H9 (cell line): ENCODE measurements around the gene ZFYVE28. TPM values are rescaled to one million over a fixed set of nuclear protein-coding genes. Genes with fewer than 3 reads are reported as not detected.

Experiments used
- DNase-seq: peaks from one replicate; pipeline ENCODE4 v3.0.0-alpha.2; 2017
- H2AFZ ChIP-seq: one replicate; pipeline ENCODE4 v1.6.1; 2013; ENCODE audit warnings: mild to moderate bottlenecking, low read length, control low read depth, moderate library complexity
- H2AK5ac ChIP-seq: 2 replicates; pipeline ENCODE4 v1.6.1; 2013; ENCODE audit warnings: low read length, control low read depth, mixed read lengths; ENCODE audit not compliant: insufficient read length
- H2BK120ac ChIP-seq: one replicate; pipeline ENCODE4 v1.6.1; 2013; ENCODE audit warnings: low read depth, mild to moderate bottlenecking, low read length, control low read depth, inconsistent platforms; ENCODE audit not compliant: poor library complexity, severe bottlenecking
- H2BK12ac ChIP-seq: 2 replicates; pipeline ENCODE4 v1.6.1; 2013; ENCODE audit warnings: low read length, control low read depth, mixed read lengths, low read depth; ENCODE audit not compliant: insufficient read length
- H2BK15ac ChIP-seq: 2 replicates; pipeline ENCODE4 v1.6.1; 2013; ENCODE audit warnings: low read depth, low read length, control low read depth
- H2BK20ac ChIP-seq: one replicate; pipeline ENCODE4 v1.6.1; 2013; ENCODE audit warnings: low read depth, mild to moderate bottlenecking, low read length, control low read depth, inconsistent platforms; ENCODE audit not compliant: poor library complexity, severe bottlenecking
- H2BK5ac ChIP-seq: 2 replicates; pipeline ENCODE4 v1.6.1; 2013; ENCODE audit warnings: low read length, control low read depth, mixed read lengths; ENCODE audit not compliant: insufficient read length
- H3K14ac ChIP-seq: 2 replicates; pipeline ENCODE4 v1.6.1; 2013; ENCODE audit warnings: low read length, control low read depth; ENCODE audit not compliant: insufficient read depth
- H3K18ac ChIP-seq: 2 replicates; pipeline ENCODE4 v1.6.1; 2013; ENCODE audit warnings: low read depth, mild to moderate bottlenecking, mixed read lengths, low read length, control low read depth; ENCODE audit not compliant: insufficient read length
- H3K23ac ChIP-seq: 2 replicates; pipeline ENCODE4 v1.6.1; 2013; ENCODE audit warnings: low read length, control low read depth, mixed read lengths, low read depth; ENCODE audit not compliant: insufficient read length
- H3K23me2 ChIP-seq: 2 replicates; pipeline ENCODE4 v1.6.1; 2013; ENCODE audit warnings: low read depth, mild to moderate bottlenecking, mixed read lengths, low read length, control low read depth; ENCODE audit not compliant: insufficient read length, poor library complexity, severe bottlenecking
- H3K27ac ChIP-seq: 2 replicates; pipeline ENCODE4 v1.5.1; 2013; ENCODE audit warnings: low read length, control low read depth, mixed read lengths, low read depth; ENCODE audit not compliant: insufficient read length
- H3K27me3 ChIP-seq: 2 replicates; pipeline ENCODE4 v1.6.1; 2013; ENCODE audit warnings: low read length, control low read depth, inconsistent platforms; ENCODE audit not compliant: insufficient read depth
- H3K4ac ChIP-seq: 2 replicates; pipeline ENCODE4 v1.6.1; 2013; ENCODE audit warnings: low read depth, mild to moderate bottlenecking, control low read depth, inconsistent platforms, low read length, moderate library complexity
- H3K4me1 ChIP-seq: 2 replicates; pipeline ENCODE4 v1.6.1; 2013; ENCODE audit warnings: low read length, control low read depth, inconsistent platforms; ENCODE audit not compliant: insufficient read depth
- H3K4me2 ChIP-seq: 2 replicates; pipeline ENCODE4 v1.6.1; 2013; ENCODE audit warnings: low read length, control low read depth, mixed read lengths; ENCODE audit not compliant: insufficient read length, insufficient read depth
- H3K56ac ChIP-seq: 2 replicates; pipeline ENCODE4 v1.6.1; 2013; ENCODE audit warnings: low read depth, mild to moderate bottlenecking, mixed read lengths, low read length, control low read depth; ENCODE audit not compliant: insufficient read length
- H3K79me1 ChIP-seq: 2 replicates; pipeline ENCODE4 v1.6.1; 2013; ENCODE audit warnings: low read depth, mild to moderate bottlenecking, moderate library complexity, low read length, control low read depth, inconsistent platforms; ENCODE audit not compliant: insufficient read depth, poor library complexity, severe bottlenecking
- H3K79me2 ChIP-seq: 2 replicates; pipeline ENCODE4 v1.6.1; 2013; ENCODE audit warnings: low read length, control low read depth, inconsistent platforms; ENCODE audit not compliant: insufficient read depth
- H3K9ac ChIP-seq: 2 replicates; pipeline ENCODE4 v1.6.1; 2013; ENCODE audit warnings: low read length, control low read depth, mixed read lengths; ENCODE audit not compliant: insufficient read length; ENCODE audit errors: extremely low read depth
- H3K9me3 ChIP-seq: one replicate; pipeline ENCODE4 v1.6.1; 2013; ENCODE audit warnings: low read depth, low read length, inconsistent platforms; ENCODE audit not compliant: control insufficient read depth
- H3T11ph ChIP-seq: one replicate; pipeline ENCODE4 v1.6.1; 2013; ENCODE audit warnings: mild to moderate bottlenecking, low read length, control low read depth, inconsistent platforms
- H4K20me1 ChIP-seq: one replicate; pipeline ENCODE4 v1.6.1; 2013; ENCODE audit not compliant: control insufficient read depth, insufficient read length, insufficient read depth
- H4K5ac ChIP-seq: 2 replicates; pipeline ENCODE4 v1.6.1; 2013; ENCODE audit warnings: low read depth, mild to moderate bottlenecking, mixed read lengths, low read length, control low read depth; ENCODE audit not compliant: insufficient read length
- H4K8ac ChIP-seq: replicated peaks from 2 replicates; pipeline ENCODE4 v1.6.1; 2013; ENCODE audit warnings: low read length, control low read depth, mixed read lengths, low read depth; ENCODE audit not compliant: insufficient read length
- H4K91ac ChIP-seq: 2 replicates; pipeline ENCODE4 v1.6.1; 2013; ENCODE audit warnings: low read depth, mild to moderate bottlenecking, moderate library complexity, mixed read lengths, low read length, control low read depth; ENCODE audit not compliant: insufficient read length
- H3K27ac Mint-ChIP-seq, 3 experiments: 2 replicates in 2 of 3; 3 replicates in 1 of 3; pipeline ENCODE4 v1.8.0; 2020 to 2021; ENCODE audit warnings: mixed read lengths in 3 of 3, mild to moderate bottlenecking in 1 of 3, moderate library complexity in 1 of 3
- H3K27me3 Mint-ChIP-seq: 2 replicates; pipeline ENCODE4 v1.8.0; 2021; ENCODE audit warnings: low read depth, mild to moderate bottlenecking, moderate library complexity, mixed read lengths
- H3K36me3 Mint-ChIP-seq, 3 experiments: 2 replicates in 2 of 3; 3 replicates in 1 of 3; pipeline ENCODE4 v1.8.0; 2020 to 2021; ENCODE audit warnings: low read depth in 3 of 3, mixed read lengths in 3 of 3; ENCODE audit not compliant: insufficient read depth in 1 of 3
- H3K4me1 Mint-ChIP-seq, 2 experiments: 2 replicates each; pipeline ENCODE4 v1.8.0; 2020; ENCODE audit warnings: mixed read lengths in 2 of 2
- H3K4me3 Mint-ChIP-seq, 2 experiments: 2 replicates in 1 of 2; 3 replicates in 1 of 2; pipeline ENCODE4 v1.8.0; 2020 to 2021; ENCODE audit warnings: mild to moderate bottlenecking in 2 of 2, mixed read lengths in 2 of 2, moderate library complexity in 1 of 2
- H3K9me3 Mint-ChIP-seq, 2 experiments: 2 replicates in 1 of 2; 3 replicates in 1 of 2; pipeline ENCODE4 v1.8.0; 2020; ENCODE audit warnings: mild to moderate bottlenecking in 2 of 2, mixed read lengths in 2 of 2, moderate library complexity in 1 of 2
- CTCF ChIP-seq: fragments of 200-600 bp; sonication (generic); conservative IDR thresholded peaks from 3 replicates; pipeline ENCODE4 v1.8.0; 2021; ENCODE audit warnings: antibody characterized with exemption, mild to moderate bottlenecking
- WGBS: extraction: QIAGEN DNeasy Blood & Tissue Kit; methylation state at CpG from one replicate; pipeline ENCODE4 v1.1.7; 2013; ENCODE audit warnings: missing lambda C conversion rate, low lambda C conversion rate, mixed read lengths; ENCODE audit not compliant: insufficient read length; ENCODE audit errors: extremely low coverage; 5-methylcytosine and 5-hydroxymethylcytosine counted together
- total RNA-seq: library from RNA; stranded (reverse); gene quantifications from 2 replicates; pipeline ENCODE4 v1.2.1, GENCODE V29; 2021

ZFYVE28 gene
- total RNA-seq, 1 experiment from 2014 or later: 0.98 TPM

DNA sequence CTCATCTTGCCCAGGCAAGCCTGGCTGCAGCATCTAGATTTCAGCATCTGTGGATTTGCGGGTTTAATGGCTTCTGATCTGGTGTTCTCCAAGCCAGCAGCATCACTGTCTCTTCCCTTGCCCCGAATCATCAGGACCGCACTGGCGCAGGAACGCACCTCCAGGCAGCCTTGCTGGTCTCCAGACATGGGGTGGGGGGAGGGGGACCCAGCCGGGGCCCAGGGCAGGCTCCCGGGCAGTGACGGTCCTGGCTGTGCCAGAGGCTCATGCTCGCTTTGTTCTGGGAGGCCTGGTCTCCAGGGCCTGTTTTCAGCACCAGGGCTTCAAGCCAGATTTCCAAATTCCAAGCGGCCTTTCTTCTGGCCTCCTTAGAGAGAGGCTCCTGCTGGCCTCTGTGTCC is 5.2 kb upstream of the ZFYVE28 start:
- Mint-ChIP-seq H3K4me3 (no peak overlapping the region), H3K36me3 (no peaks in the 10 kb centered on the region), H3K4me1 (peaks cover 22 to 24% of the 10 kb centered on the region in 2 experiments), H3K27me3 (peaks cover 42% of the 10 kb centered on the region), H3K27ac (no peak overlapping the region), H3K9me3 (no peaks in the 10 kb centered on the region; a peak in 3 of 5 replicates)
- no CpG with 5 or more reads among the region's 10 CpGs for WGBS
- H3K9me3 ChIP-seq: no peaks in the 10 kb centered on the region
- no peak for TF ChIP-seq CTCF
- no peak overlapping the region for H2AK5ac ChIP-seq
- no peak overlapping the region for H2BK120ac ChIP-seq
- H2BK15ac ChIP-seq: no peak overlapping the region
- H4K20me1 ChIP-seq: no peaks in the 10 kb centered on the region
- no peak overlapping the region for H3K14ac ChIP-seq
- no peaks in the 10 kb centered on the region for H3K79me2 ChIP-seq
- no peak overlapping the region for H2AFZ ChIP-seq
- DNase-seq: no peak
- H4K91ac ChIP-seq: no peak overlapping the region
- no peak overlapping the region for H4K8ac ChIP-seq
- no peak overlapping the region for H2BK12ac ChIP-seq
- no peak overlapping the region for H2BK5ac ChIP-seq
- H3K79me1 ChIP-seq: no peaks in the 10 kb centered on the region
- no peak overlapping the region for H3K23ac ChIP-seq
- H3K56ac ChIP-seq: no peak overlapping the region
- H3K23me2 ChIP-seq: no peaks in the 10 kb centered on the region
- no peak overlapping the region for H4K5ac ChIP-seq
- H3T11ph ChIP-seq: no peak overlapping the region
- no peak overlapping the region for H3K18ac ChIP-seq
- H3K4me1 ChIP-seq: no peaks in the 10 kb centered on the region; the same call in 1 of the 2 replicates
- no peak overlapping the region for H3K27ac ChIP-seq
- H3K27me3 ChIP-seq: peaks cover 13% of the 10 kb centered on the region; the same call in 1 of the 2 replicates
- H3K4ac ChIP-seq: no peak overlapping the region
- no peak overlapping the region for H2BK20ac ChIP-seq
- H3K9ac ChIP-seq: no peak overlapping the region
- no peak overlapping the region for H3K4me2 ChIP-seq
